Trophoblast cell (in vitro differentiated cells and primary cell): ENCODE measurements around the gene OR56A1.
A peak's percentile ranks its signal among the peaks of the same experiment; 100 is the strongest.

Source experiments
- DNase-seq, 2 donors: peaks; one replicate each; pipeline ENCODE4 v3.0.0-alpha.2; 2016
- H2AFZ ChIP-seq: 2 replicates; pipeline ENCODE4 v1.6.1; 2013; ENCODE audit warnings: low read length, moderate library complexity, mild to moderate bottlenecking; ENCODE audit not compliant: insufficient read depth, poor library complexity
- H2AK5ac ChIP-seq: 2 replicates; pipeline ENCODE4 v1.6.1; 2013; ENCODE audit warnings: mild to moderate bottlenecking, low read length
- H2BK120ac ChIP-seq: 2 replicates; pipeline ENCODE4 v1.6.1; 2013; ENCODE audit warnings: low read length, mild to moderate bottlenecking, moderate library complexity; ENCODE audit not compliant: insufficient read depth, poor library complexity
- H2BK12ac ChIP-seq: 2 replicates; pipeline ENCODE4 v1.6.1; 2013; ENCODE audit warnings: mild to moderate bottlenecking, low read length, moderate library complexity
- H2BK5ac ChIP-seq: 2 replicates; pipeline ENCODE4 v1.6.1; 2013; ENCODE audit warnings: low read length, low read depth, moderate library complexity, mild to moderate bottlenecking; ENCODE audit not compliant: poor library complexity
- H3K14ac ChIP-seq: 2 replicates; pipeline ENCODE4 v1.6.1; 2013; ENCODE audit warnings: mild to moderate bottlenecking, low read length
- H3K18ac ChIP-seq: 2 replicates; pipeline ENCODE4 v1.6.1; 2013; ENCODE audit warnings: mild to moderate bottlenecking, low read length
- H3K23ac ChIP-seq: 2 replicates; pipeline ENCODE4 v1.6.1; 2013; ENCODE audit warnings: low read length
- H3K27ac ChIP-seq: 2 replicates; pipeline ENCODE4 v1.5.1; 2013; ENCODE audit warnings: low read depth, mild to moderate bottlenecking, inconsistent platforms, low read length, moderate library complexity
- H3K27me3 ChIP-seq: 2 replicates; pipeline ENCODE4 v1.6.1; 2013; ENCODE audit warnings: inconsistent platforms, mild to moderate bottlenecking, low read length, moderate library complexity; ENCODE audit not compliant: insufficient read depth
- H3K36me3 ChIP-seq, 2 experiments: 1 replicate in 1 of 2; 2 replicates in 1 of 2; pipeline ENCODE4 v1.6.1; 2013; ENCODE audit warnings: low read length in 2 of 2, mild to moderate bottlenecking in 2 of 2, moderate library complexity in 1 of 2; ENCODE audit not compliant: insufficient read depth in 2 of 2, control insufficient read depth in 1 of 2
- H3K4ac ChIP-seq: 2 replicates; pipeline ENCODE4 v1.6.1; 2013; ENCODE audit warnings: low read depth, mild to moderate bottlenecking, low read length, moderate library complexity
- H3K4me1 ChIP-seq, 2 experiments: 1 replicate in 1 of 2; 2 replicates in 1 of 2; pipeline ENCODE4 v1.6.1; 2013; ENCODE audit warnings: low read length in 2 of 2, mild to moderate bottlenecking in 2 of 2, moderate library complexity in 1 of 2; ENCODE audit not compliant: insufficient read depth in 2 of 2, control insufficient read depth in 1 of 2
- H3K4me2 ChIP-seq: 2 replicates; pipeline ENCODE4 v1.6.1; 2013; ENCODE audit warnings: inconsistent platforms, mild to moderate bottlenecking, low read length, moderate library complexity
- H3K4me3 ChIP-seq: 2 replicates; pipeline ENCODE4 v1.5.1; 2013; ENCODE audit warnings: mild to moderate bottlenecking, low read depth, low read length, inconsistent platforms
- H3K79me1 ChIP-seq: one replicate; pipeline ENCODE4 v1.6.1; 2013; ENCODE audit warnings: low read length
- H3K79me2 ChIP-seq: 2 replicates; pipeline ENCODE4 v1.6.1; 2013; ENCODE audit warnings: low read length, mild to moderate bottlenecking; ENCODE audit not compliant: control insufficient read depth, insufficient read depth, poor library complexity
- H3K9ac ChIP-seq: 2 replicates; pipeline ENCODE4 v1.6.1; 2013; ENCODE audit warnings: mild to moderate bottlenecking, low read length
- H3K9me3 ChIP-seq: 2 replicates; pipeline ENCODE4 v1.6.1; 2013; ENCODE audit warnings: low read depth, mild to moderate bottlenecking, control low read depth, inconsistent platforms, low read length; ENCODE audit not compliant: insufficient read depth
- H4K12ac ChIP-seq: 2 replicates; pipeline ENCODE4 v1.6.1; 2013; ENCODE audit warnings: low read depth, mild to moderate bottlenecking, low read length, moderate library complexity
- H4K8ac ChIP-seq: 2 replicates; pipeline ENCODE4 v1.6.1; 2013; ENCODE audit warnings: low read depth, mild to moderate bottlenecking, low read length, moderate library complexity
- H4K91ac ChIP-seq: one replicate; pipeline ENCODE4 v1.6.1; 2013; ENCODE audit warnings: low read depth, mild to moderate bottlenecking, low read length, moderate library complexity
- WGBS: extraction: QIAGEN DNeasy Blood & Tissue Kit; methylation state at CpG from one replicate; pipeline ENCODE4 v1.1.7; 2013; ENCODE audit warnings: missing lambda C conversion rate; ENCODE audit not compliant: insufficient read length, insufficient coverage; ENCODE audit errors: extremely low coverage; 5-methylcytosine and 5-hydroxymethylcytosine counted together

Gene OR56A1

GRCh38 chr11:6022956-6023355 is 7.6 kb downstream of the OR56A1 start:
- WGBS = no CpG with 5 or more reads among the region's 4 CpGs
- no peaks in the 10 kb centered on the region for H3K9me3 ChIP-seq
- H2BK5ac ChIP-seq = no peak overlapping the region
- no peak overlapping the region for H3K4me3 ChIP-seq
- DNase-seq = peak; percentile 19 to 82
- no peak overlapping the region for H4K91ac ChIP-seq
- no peaks in the 10 kb centered on the region for H3K4me1 ChIP-seq
- H2AK5ac ChIP-seq = no peak overlapping the region
- H3K23ac ChIP-seq = no peak overlapping the region
- no peak overlapping the region for H3K27ac ChIP-seq
- H2AFZ ChIP-seq = no peak overlapping the region
- H3K36me3 ChIP-seq = no peaks in the 10 kb centered on the region
- H4K8ac ChIP-seq = no peak overlapping the region
- no peak overlapping the region for H2BK120ac ChIP-seq
- no peak overlapping the region for H3K18ac ChIP-seq
- H3K79me2 ChIP-seq = no peaks in the 10 kb centered on the region
- H2BK12ac ChIP-seq = no peak overlapping the region
- no peak overlapping the region for H3K4me2 ChIP-seq
- no peaks in the 10 kb centered on the region for H3K79me1 ChIP-seq
- H4K12ac ChIP-seq = no peak overlapping the region
- H3K4ac ChIP-seq = no peak overlapping the region
- no peak overlapping the region for H3K9ac ChIP-seq
- H3K14ac ChIP-seq = no peak overlapping the region
- H3K27me3 ChIP-seq = no peaks in the 10 kb centered on the region

GRCh38 chr11:6013042-6013441 is 17.5 kb downstream of the OR56A1 start:
- WGBS = no CpG with 5 or more reads among the region's 3 CpGs
- no peak overlapping the region for H2AFZ ChIP-seq

GRCh38 chr11:6012035-6012668 is 18.4 kb downstream of the OR56A1 start:
- Histone ChIP-seq H3K18ac (no peak overlapping the region), H3K27me3 (no peaks in the 10 kb centered on the region), H3K9me3 (no peaks in the 10 kb centered on the region), H3K27ac (no peak overlapping the region), H3K14ac (no peak overlapping the region), H2BK5ac (no peak overlapping the region), H3K4me3 (no peak overlapping the region), H2BK120ac (no peak overlapping the region), H3K79me1 (no peaks in the 10 kb centered on the region), H3K4me2 (no peak overlapping the region), H2AK5ac (no peak overlapping the region), H3K9ac (no peak overlapping the region), H3K79me2 (no peaks in the 10 kb centered on the region), H3K36me3 (no peaks in the 10 kb centered on the region), H4K91ac (no peak overlapping the region), H4K8ac (no peak overlapping the region), H3K4me1 (no peaks in the 10 kb centered on the region), H3K4ac (no peak overlapping the region), H3K23ac (no peak overlapping the region), H2BK12ac (no peak overlapping the region), H2AFZ (no peak overlapping the region), H4K12ac (no peak overlapping the region)
- WGBS = no CpG with 5 or more reads among the region's 4 CpGs
- no peak for DNase-seq

More at GRCh38 chr11:6013042-6013441, 17.5 kb downstream of the OR56A1 start:
- no peak overlapping the region for H3K14ac ChIP-seq
- no peak overlapping the region for H4K8ac ChIP-seq
- H4K91ac ChIP-seq = no peak overlapping the region
- no peak for DNase-seq
- H3K9me3 ChIP-seq = no peaks in the 10 kb centered on the region
- no peak overlapping the region for H3K4me3 ChIP-seq
- H3K36me3 ChIP-seq = no peaks in the 10 kb centered on the region
- H3K4me2 ChIP-seq = no peak overlapping the region
- no peak overlapping the region for H3K18ac ChIP-seq
- H4K12ac ChIP-seq = no peak overlapping the region
- H2BK5ac ChIP-seq = no peak overlapping the region
- no peaks in the 10 kb centered on the region for H3K79me1 ChIP-seq
- H3K79me2 ChIP-seq = no peaks in the 10 kb centered on the region
- H3K27me3 ChIP-seq = no peaks in the 10 kb centered on the region
- H2BK12ac ChIP-seq = no peak overlapping the region
- H3K23ac ChIP-seq = no peak overlapping the region
- no peak overlapping the region for H3K27ac ChIP-seq
- no peaks in the 10 kb centered on the region for H3K4me1 ChIP-seq
- H2AK5ac ChIP-seq = no peak overlapping the region
- no peak overlapping the region for H3K4ac ChIP-seq
- H3K9ac ChIP-seq = no peak overlapping the region
- no peak overlapping the region for H2BK120ac ChIP-seq

GRCh38 chr11:6006846-6007245 is 23.7 kb downstream of the OR56A1 start, which contains the start of gene OR56A4:
Gene OR56A4 (minus strand): TSS chr11:6006946. CDS start chr11:6002992, 3,954 bp downstream.
- H2AK5ac ChIP-seq = no peak within 1 kb of the TSS
- no peak within 1 kb of the TSS for H3K27ac ChIP-seq
- no peak within 1 kb of the TSS for H4K12ac ChIP-seq
- H2BK120ac ChIP-seq = no peak within 1 kb of the TSS
- H3K4me3 ChIP-seq = no peak within 1 kb of the TSS
- H4K8ac ChIP-seq = no peak within 1 kb of the TSS
- no peak within 1 kb of the TSS for H3K23ac ChIP-seq
- H3K9me3 ChIP-seq = no peaks in the 10 kb centered on the region
- H3K18ac ChIP-seq = no peak within 1 kb of the TSS
- no peak within 1 kb of the TSS for H2BK5ac ChIP-seq
- H3K4ac ChIP-seq = no peak within 1 kb of the TSS
- H3K14ac ChIP-seq = no peak within 1 kb of the TSS
- no peak within 1 kb of the TSS for H4K91ac ChIP-seq
- H2BK12ac ChIP-seq = no peak within 1 kb of the TSS
- no peaks in the 10 kb centered on the region for H3K79me1 ChIP-seq
- H3K36me3 ChIP-seq = no peaks in the 10 kb centered on the region
- no peak within 1 kb of the TSS for H3K9ac ChIP-seq
- DNase-seq = no peak
- H2AFZ ChIP-seq = no peak within 1 kb of the TSS
- H3K79me2 ChIP-seq = no peaks in the 10 kb centered on the region
- no peaks in the 10 kb centered on the region for H3K27me3 ChIP-seq
- no peak within 1 kb of the TSS for H3K4me2 ChIP-seq
- no peaks in the 10 kb centered on the region for H3K4me1 ChIP-seq
